CMK (cell line): ENCODE results near the gene YWHAH.

ENCODE experiments used
- DNase-seq: peaks from one replicate; pipeline ENCODE4 v3.0.0-alpha.2; 2010; ENCODE audit warnings: low read depth

The YWHAH gene

GRCh38 chr22:31943978-31944699, at the start of gene YWHAH:
Gene YWHAH (plus strand): TSS chr22:31944535. CDS start chr22:31944734, 199 bp downstream.
- peak; percentile 85 for DNase-seq

DNA sequence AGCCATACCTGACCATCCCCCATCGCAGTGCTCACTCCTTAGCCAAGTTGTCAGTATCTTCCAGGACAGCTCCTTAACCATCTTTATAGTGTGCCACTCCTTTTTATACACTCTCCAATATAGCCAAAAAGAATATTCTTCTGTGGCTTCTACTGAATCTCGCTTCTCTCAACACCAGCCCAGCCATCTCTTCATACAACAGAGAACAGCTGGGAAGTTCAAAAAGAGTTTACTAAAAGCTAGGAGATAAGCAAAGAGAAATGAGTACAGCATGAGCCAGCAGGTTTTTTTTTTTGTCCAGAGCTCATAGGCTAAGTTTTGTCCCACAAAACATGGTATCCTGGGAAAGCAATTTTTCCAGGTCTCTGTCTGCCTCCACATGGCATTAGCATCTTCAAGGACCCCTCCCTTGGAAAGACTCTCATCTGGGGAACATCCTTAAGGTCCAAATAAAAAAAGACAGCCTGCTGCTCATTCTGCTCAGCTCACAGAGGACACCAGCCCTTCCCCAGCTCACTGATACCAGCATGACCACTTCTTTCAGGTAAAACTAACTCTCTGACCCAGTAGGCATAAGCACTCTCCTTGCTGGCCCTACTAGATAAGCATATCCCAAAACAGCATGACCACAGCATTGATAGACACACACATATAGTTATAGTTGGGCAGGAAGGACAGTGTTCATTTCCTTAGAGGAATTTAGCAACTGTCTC, 48.8 kb upstream of the YWHAH start:
- peak; percentile 52 for DNase-seq

GRCh38 chr22:31896472-31896871, 47.9 kb upstream of the YWHAH start:
- no peak for DNase-seq

GRCh38 chr22:31897842-31898805, 46.2 kb upstream of the YWHAH start:
- DNase-seq: no peak

DNA sequence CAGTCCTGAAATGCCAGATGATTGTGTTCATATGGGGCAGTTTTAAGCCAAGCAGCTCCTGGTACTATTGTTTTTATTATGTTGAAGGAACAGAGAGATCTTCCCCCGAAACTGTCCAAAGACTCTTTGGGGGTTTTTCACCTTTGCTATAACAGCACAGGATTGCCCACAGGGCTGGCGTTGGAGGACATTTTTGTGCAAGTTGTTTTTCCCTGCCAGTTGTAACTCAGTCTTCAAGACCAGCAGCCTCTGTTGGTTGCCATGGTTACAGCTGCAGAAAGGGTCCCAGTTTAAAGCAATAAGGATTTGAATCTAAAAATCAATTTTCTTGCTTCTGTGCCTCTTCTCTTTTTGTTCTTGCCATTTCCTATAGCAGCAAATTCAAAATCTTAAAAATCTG, 45.4 kb upstream of the YWHAH start:
- no peak for DNase-seq

DNA sequence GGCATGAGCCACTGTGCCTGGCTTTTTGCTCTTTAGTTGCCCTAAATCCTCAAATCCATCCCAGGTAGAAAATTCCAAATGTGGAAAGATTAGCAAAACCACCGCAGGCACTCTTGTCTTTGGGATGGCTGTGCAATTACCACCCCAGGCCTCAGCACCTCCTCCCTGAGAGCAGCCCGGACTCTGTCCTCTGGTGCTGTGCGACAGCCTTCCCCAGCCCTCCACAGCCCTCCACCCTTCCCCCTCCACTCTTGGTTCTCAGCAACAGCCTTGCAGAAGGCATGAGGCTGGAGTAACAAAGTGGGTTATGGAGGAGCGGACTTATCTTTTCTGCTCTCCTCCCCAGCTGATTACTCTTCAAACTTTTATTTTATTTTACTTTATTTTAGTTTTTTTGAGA, 44.7 kb upstream of the YWHAH start:
- DNase-seq: no peak

DNA sequence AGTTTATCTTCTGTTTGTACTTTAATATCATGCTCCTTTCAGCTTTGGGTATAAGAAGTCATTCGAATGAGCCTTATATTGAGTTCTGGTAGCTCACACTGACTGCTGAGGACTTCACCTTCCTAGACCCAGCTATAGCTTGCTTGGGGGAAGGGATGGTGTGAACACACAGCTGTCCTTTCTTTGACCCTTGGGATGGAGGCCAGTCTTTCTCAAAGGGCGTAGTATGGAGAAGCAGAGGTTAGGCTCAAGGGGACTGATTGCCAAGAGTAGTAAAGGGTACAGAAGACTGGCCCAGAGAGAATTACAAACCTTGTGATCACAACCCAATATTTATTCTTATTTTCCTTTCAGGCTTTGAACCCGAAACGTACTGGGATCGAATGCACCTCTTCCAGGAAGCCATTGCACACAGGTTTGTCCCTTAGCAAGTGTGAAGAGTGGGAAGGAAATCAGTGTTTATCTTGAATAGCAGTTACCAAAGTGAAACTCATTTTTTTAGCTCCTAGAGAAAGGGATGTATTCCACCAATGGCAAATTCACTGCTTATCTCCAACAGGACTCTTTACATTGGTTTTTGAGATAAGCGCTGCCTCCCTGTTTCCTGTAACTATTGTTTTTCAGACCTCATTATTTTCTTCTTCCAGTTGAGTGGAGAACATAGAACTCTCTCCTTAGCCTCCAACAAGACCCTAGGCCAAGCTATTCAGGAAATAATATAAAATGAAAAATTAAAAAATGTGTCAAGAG, 42.8 kb upstream of the YWHAH start:
- peak; percentile 61 for DNase-seq

GRCh38 chr22:31904651-31905050, 39.7 kb upstream of the YWHAH start:
- DNase-seq: no peak

- no peak for DNase-seq
Observed at GRCh38 chr22:31905356-31905755, 39.0 kb upstream of the YWHAH start.

DNA sequence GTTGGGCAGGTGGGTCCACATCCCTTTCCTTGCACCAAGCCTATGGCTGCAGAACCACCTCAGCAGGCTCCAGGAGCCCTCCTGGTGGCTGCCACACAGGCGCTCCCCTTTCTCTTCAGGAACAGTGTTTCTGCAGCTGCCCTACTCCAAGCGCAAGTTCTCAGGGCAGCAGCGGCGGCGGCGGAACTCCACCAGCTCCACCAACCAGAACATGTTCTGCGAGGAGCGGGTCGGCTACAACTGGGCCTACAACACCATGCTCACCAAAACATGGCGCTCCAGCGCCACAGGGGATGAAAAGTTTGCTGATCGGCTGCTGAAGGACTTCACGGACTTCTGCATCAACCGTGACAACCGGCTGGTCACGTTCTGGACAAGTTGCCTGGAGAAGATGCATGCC, 38.2 kb upstream of the YWHAH start:
- no peak for DNase-seq

DNA sequence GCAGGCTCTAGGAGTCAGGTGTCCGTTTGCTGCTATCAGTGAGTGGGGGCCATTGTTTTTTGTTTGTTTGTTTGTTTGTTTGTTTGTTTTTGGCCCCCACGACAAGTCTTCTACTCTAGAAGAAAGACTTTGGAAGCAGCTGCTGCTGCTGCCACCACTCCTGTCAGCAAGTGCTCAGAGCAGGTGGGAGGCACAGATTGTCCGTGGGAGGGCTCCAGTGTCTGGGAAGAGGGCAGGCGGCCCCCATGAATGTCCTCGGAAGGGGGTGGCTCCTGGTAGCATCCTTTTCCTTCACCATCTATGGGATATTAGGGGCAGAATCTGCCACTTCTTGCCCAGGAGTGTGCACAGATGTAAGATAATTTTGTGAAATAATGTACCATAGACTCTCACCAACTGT, 37.8 kb upstream of the YWHAH start:
- no peak for DNase-seq

DNA sequence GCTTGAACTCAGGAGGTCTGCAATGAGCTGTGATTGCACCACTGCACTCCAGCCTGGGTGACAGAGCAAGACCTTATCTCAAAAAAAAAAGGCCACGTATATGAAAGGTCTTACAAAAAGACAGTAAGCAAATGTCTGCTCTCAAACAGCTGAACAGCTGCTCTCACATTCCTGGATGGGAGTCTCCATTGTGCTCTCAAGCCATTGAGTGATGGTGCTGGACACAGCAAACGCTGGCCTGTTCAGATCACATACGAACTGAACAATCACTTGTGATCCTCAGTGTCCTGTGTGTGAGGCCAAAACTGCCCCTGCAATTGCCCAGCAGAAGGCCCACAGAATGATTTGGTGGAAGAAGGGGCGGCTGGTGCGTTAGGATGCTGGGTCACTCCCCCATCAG, 34.4 kb upstream of the YWHAH start:
- no peak for DNase-seq

- no peak for DNase-seq
Observed at GRCh38 chr22:31911565-31912406, 32.5 kb upstream of the YWHAH start.

DNA sequence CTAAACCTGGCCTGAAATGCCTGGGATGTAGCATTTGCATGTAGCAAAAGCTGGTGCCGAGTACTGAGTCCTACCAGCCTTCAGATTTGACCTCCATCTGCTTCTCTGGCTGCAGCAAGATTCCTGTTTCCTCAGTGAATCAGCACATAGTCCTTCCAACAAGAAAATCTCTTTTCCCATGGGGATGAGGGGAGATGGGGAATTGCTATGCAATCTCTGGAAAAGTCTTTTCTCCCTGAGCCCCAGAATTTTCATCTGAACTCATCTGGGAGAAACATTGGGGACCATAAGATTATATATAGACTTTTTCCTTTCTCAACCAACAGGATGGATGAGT, 32.0 kb upstream of the YWHAH start:
- no peak for DNase-seq

DNA sequence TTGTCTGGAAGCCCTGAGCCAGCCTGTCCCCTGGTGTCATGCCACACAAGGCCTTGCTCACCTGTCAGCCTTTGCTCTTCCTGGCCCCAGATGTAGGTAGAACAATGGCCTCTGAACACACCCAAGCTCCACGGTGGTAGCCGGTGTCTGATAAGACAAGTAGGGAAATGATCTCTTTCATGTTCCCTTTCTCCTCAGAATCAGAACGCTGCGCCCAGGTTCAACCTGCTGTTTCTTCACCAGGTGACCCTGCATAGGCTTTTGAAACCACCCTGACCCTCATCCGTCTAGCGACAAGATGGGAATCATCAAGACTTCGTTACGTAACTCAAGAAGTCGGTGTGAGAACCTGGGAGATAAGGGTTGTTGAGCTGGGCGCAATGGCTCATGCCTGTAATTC, 28.7 kb upstream of the YWHAH start:
- DNase-seq: no peak

DNA sequence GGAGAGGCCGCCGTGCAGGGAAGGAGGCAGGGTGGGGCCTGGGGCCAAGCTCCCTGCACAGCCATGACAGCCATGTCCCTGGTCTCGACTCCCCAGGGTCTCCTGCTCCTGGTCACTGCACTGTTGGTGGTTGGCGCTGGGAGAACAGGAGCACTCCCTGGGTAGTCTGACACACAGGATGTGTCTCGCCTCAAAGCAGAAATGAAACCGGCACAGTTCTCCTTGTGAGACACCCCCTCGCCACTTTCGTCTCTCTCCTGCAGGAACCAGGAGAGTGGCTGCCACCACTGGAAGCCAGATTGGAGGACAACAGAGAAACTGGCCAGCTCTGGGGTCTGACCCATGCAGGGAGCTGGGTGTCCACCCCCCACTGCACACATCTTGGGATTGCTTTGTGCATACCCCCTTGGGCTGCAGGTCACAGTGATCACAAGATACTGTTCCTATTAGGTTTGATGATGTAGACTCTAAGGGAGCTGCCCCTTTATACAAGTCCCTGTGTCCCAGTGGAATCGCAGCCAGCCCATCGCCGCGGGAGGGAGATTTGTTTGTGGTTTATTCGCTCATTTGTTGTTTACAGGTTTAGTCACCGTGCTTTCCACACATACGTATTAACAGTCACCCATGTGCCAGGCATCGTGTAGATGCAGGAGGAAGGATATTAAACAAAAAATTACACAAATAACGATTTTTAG, 27.0 kb upstream of the YWHAH start:
- DNase-seq: no peak

DNA sequence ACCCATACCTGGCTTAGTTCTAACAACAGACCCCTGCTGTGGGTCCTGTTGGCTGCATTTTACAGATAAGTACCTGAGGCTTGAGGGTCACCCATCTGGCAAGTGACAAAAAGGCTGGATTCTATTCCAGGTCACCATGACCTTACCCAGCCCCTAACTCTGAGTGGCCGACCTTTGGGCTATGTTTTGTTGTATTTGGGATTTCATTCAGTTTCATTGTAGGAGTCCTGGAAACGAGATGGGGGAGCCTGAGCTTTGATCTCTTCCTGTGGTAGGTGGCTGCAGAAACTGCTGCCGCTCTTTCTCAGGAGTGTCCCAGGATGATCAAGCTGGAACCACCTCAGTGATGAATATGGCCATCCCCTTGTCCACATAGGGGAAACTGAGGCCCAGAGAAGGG, 24.6 kb upstream of the YWHAH start:
- DNase-seq: no peak

DNA sequence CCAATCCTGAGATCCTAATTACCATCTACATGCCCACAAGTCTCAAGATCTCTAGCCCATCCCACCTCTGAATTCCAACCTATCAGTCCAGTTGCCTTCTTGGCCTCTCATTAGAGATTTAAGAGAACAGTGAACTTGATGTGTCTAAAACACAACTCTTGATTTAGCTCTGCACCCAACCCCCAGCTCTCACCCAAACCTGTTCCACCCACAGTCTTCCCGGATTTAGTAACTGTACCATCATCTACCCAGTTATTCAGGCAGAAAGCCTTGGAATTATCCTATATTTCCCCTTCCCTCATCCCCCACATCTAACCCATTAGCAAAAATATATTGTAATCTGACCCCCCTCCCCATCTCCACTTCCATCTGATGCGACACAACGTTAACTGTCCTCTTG, 24.0 kb upstream of the YWHAH start:
- DNase-seq: no peak

DNA sequence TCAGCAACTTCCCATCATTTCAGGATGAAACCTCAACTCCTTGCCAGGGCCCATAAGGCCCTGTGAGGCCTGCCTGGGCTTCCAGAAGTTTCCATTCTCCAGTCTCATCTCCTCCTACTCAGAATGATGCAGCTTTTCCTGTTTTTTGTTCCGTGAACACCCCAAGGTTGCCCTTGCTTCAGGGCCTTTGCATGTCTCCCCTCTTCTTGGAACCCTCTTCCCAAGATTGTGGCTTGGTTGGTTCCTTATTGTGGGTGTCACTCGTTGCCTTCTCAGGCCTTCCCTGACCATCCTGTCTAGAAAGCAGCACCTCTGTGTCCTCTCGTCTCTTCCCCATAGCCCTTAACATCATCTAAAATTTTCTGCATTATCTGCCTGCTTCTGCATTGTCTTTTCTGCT, 23.2 kb upstream of the YWHAH start:
- DNase-seq: no peak

GRCh38 chr22:31922534-31922933, 21.8 kb upstream of the YWHAH start:
- DNase-seq: no peak

DNA sequence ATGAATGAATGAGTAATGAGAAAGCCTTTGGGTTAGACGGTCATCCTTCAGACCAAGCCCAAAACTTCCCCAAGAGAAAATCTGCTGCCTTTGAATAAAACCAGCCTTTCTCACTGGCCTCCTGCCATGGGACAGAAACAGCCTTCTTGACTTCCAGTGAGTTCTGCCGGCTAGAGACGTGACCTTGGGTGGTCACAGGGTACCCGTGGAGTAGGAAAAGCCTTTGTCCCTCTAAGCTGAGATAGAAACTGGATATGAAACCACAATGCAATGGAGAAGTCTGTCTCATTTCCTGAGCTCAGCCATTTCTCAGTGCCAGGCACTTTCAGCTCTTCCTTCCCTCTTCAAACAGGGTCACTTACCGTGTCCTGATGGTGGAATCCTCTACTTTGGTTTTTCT, 21.2 kb upstream of the YWHAH start:
- no peak for DNase-seq
